Brain microvascular endothelial cell (primary cell): ENCODE data around the gene TRABD2A.

Experiments
- DNase-seq: peaks from one replicate; pipeline ENCODE4 v3.0.0-alpha.2; 2020
- H3K27ac ChIP-seq: fragments of 250-450 bp; sonication (Bioruptor Pico); 2 replicates; pipeline ENCODE4 v1.5.1; 2020; ENCODE audit warnings: mild to moderate bottlenecking, moderate library complexity
- H3K27me3 ChIP-seq: fragments of 250-450 bp; sonication (Bioruptor Pico); replicated peaks from 2 replicates; pipeline ENCODE4 v1.5.1; 2020; ENCODE audit warnings: mild to moderate bottlenecking
- H3K36me3 ChIP-seq: fragments of 250-450 bp; sonication (Bioruptor Pico); replicated peaks from 2 replicates; pipeline ENCODE4 v1.5.1; 2020; ENCODE audit warnings: mild to moderate bottlenecking
- H3K4me3 ChIP-seq: 2 replicates; pipeline ENCODE4 v1.5.1; 2011; ENCODE audit warnings: low read depth, mild to moderate bottlenecking, control low read depth, low read length, moderate library complexity
- in situ Hi-C: cut with HindIII; loops from 2 replicates; pipeline ENCODE4 v1.10.0; 2017; ENCODE audit warnings: low sequenced_read_pairs, low pct_ligation_motif_present
- TF ChIP-seq, protein P1 (sequence below): IDR thresholded peaks from 2 replicates; pipeline ENCODE4 v1.5.1; 2011; ENCODE audit warnings: low read depth, mild to moderate bottlenecking, moderate library complexity, low read length, control low read depth, inconsistent platforms; ENCODE audit errors: missing control alignments

Gene TRABD2A

DNA sequence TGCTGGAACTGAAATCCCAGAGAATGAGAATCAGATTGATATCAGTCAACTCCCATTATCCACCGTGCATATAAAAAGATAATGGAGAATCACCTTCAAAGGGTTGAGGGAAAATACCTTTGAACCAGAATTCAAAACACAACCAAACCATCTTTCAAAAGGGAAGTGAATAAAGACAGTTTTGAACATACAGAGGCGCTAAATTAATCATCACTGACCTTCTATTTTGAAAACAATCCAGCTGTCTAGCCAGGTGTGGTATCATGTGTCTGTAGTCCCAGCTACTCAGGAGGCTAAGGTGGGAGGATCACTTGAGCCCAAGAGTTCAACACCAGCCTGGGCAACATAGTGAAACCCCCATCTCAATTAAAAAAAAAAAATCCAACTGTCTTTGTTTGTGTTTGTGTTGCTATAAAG, 63.6 kb downstream of the TRABD2A start:
- Histone ChIP-seq H3K27me3 (no peaks in the 10 kb centered on the region), H3K4me3 (no peak overlapping the region), H3K36me3 (no peaks in the 10 kb centered on the region), H3K27ac (no peak overlapping the region)
- TF ChIP-seq, protein P1, sequence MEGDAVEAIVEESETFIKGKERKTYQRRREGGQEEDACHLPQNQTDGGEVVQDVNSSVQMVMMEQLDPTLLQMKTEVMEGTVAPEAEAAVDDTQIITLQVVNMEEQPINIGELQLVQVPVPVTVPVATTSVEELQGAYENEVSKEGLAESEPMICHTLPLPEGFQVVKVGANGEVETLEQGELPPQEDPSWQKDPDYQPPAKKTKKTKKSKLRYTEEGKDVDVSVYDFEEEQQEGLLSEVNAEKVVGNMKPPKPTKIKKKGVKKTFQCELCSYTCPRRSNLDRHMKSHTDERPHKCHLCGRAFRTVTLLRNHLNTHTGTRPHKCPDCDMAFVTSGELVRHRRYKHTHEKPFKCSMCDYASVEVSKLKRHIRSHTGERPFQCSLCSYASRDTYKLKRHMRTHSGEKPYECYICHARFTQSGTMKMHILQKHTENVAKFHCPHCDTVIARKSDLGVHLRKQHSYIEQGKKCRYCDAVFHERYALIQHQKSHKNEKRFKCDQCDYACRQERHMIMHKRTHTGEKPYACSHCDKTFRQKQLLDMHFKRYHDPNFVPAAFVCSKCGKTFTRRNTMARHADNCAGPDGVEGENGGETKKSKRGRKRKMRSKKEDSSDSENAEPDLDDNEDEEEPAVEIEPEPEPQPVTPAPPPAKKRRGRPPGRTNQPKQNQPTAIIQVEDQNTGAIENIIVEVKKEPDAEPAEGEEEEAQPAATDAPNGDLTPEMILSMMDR: no peak
- in situ Hi-C loops: no loop called here
- no peak for DNase-seq

GRCh38 chr2:84816426-84817026, 64.4 kb downstream of the TRABD2A start:
- in situ Hi-C loops: no loop called here
- TF ChIP-seq, protein P1: no peak

GRCh38 chr2:84815146-84815545, 65.7 kb downstream of the TRABD2A start:
- TF ChIP-seq, protein P1: no peak

More at GRCh38 chr2:84816426-84817026, 64.4 kb downstream of the TRABD2A start:
- DNase-seq: no peak
- Histone ChIP-seq H3K4me3 (no peak overlapping the region), H3K27ac (no peak overlapping the region), H3K27me3 (no peaks in the 10 kb centered on the region), H3K36me3 (no peaks in the 10 kb centered on the region)

GRCh38 chr2:84811839-84812431, 68.9 kb downstream of the TRABD2A start:
- no peak for DNase-seq
- H3K4me3 ChIP-seq: no peak overlapping the region
- H3K27ac ChIP-seq: no peak overlapping the region
- H3K36me3 ChIP-seq: no peaks in the 10 kb centered on the region
- in situ Hi-C loops: no loop called here
- no peaks in the 10 kb centered on the region for H3K27me3 ChIP-seq
- TF ChIP-seq, protein P1: no peak

More at GRCh38 chr2:84815146-84815545, 65.7 kb downstream of the TRABD2A start:
- no peak for DNase-seq
- in situ Hi-C loops: no loop called here
- Histone ChIP-seq H3K27me3 (no peaks in the 10 kb centered on the region), H3K36me3 (no peaks in the 10 kb centered on the region), H3K4me3 (no peak overlapping the region), H3K27ac (no peak overlapping the region)

DNA sequence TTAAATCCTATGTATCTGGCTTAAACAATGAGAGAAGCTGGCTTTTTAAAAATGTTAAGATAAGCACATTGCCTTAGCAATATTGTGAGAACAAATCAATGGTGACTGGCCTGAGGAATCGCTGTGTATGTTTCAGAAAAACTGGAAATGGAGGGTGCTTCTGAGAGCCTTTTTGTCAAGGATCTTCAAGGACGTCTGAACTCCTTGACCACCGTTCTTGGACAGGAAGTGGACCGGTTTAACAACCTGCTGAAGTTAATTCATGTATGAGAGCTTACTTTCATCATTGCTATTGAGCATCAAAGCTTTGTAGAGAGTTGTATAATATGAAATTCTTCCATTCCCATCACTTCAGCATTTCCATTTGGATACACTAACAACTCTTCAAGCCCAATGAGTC, 72.6 kb downstream of the TRABD2A start:
- Histone ChIP-seq H3K27me3 (no peaks in the 10 kb centered on the region), H3K27ac (no peak overlapping the region), H3K4me3 (no peak overlapping the region), H3K36me3 (no peaks in the 10 kb centered on the region)
- in situ Hi-C loops: no loop called here
- TF ChIP-seq, protein P1: no peak
- DNase-seq: no peak

GRCh38 chr2:84807063-84807485, 73.8 kb downstream of the TRABD2A start:
- no peaks in the 10 kb centered on the region for H3K27me3 ChIP-seq
- H3K27ac ChIP-seq: peak overlapping the region; percentile 36
- no peaks in the 10 kb centered on the region for H3K36me3 ChIP-seq
- TF ChIP-seq, protein P1: no peak
- in situ Hi-C loops: no loop called here
- no peak overlapping the region for H3K4me3 ChIP-seq
- DNase-seq: peak; percentile 97
